Measurements from ENCODE around the gene DOK6.
"Not testable (repeated sequence)": the region's sequence is repeated elsewhere in the genome, so short reads cannot be mapped to it uniquely, and the experiment has no call there.

DOK6 gene

GRCh38 chr18:69854455-69854854 is 453.8 kb downstream of the DOK6 start:
- TF ChIP-seq CTCF (IDR thresholded peaks at IDR 0.05; ENCODE audit: extremely low read depth, insufficient read depth, missing control alignments), result no peak
- DNase-seq (ENCODE audit: low spot score), result no peak
- in situ Hi-C loops (cut with MboI; ENCODE audit: low pct_unique_long_range_greater_than_20kb, low sequenced_read_pairs, unreplicated experiment), result no loop called here

- no peak for TF ChIP-seq CTCF (IDR thresholded peaks at IDR 0.05; ENCODE audit: extremely low read depth, insufficient read depth, missing control alignments)
- in situ Hi-C loops (cut with MboI; ENCODE audit: low pct_unique_long_range_greater_than_20kb, low sequenced_read_pairs, unreplicated experiment), result no loop called here
- DNase-seq (ENCODE audit: low spot score), result no peak
Observed at GRCh38 chr18:69858897-69859296, 458.2 kb downstream of the DOK6 start.

- peak; percentile 25 for DNase-seq (ENCODE audit: low spot score)
- in situ Hi-C loops (cut with MboI; ENCODE audit: low pct_unique_long_range_greater_than_20kb, low sequenced_read_pairs, unreplicated experiment), result not testable (repeated sequence)
Observed at GRCh38 chr18:69864802-69865201, 464.1 kb downstream of the DOK6 start.

GRCh38 chr18:69865776-69866175 is 465.1 kb downstream of the DOK6 start:
- in situ Hi-C loops (cut with MboI; ENCODE audit: low pct_unique_long_range_greater_than_20kb, low sequenced_read_pairs, unreplicated experiment), result no loop called here
- DNase-seq (ENCODE audit: low spot score), result no peak
- TF ChIP-seq CTCF (IDR thresholded peaks at IDR 0.05; ENCODE audit: extremely low read depth, insufficient read depth, missing control alignments), result no peak

GRCh38 chr18:69866212-69866611 is 465.5 kb downstream of the DOK6 start:
- in situ Hi-C loops (cut with MboI; ENCODE audit: low pct_unique_long_range_greater_than_20kb, low sequenced_read_pairs, unreplicated experiment), result no loop called here
- TF ChIP-seq CTCF (IDR thresholded peaks at IDR 0.05; ENCODE audit: extremely low read depth, insufficient read depth, missing control alignments), result no peak
- DNase-seq (ENCODE audit: low spot score), result no peak

- no peak for DNase-seq (ENCODE audit: low spot score)
- TF ChIP-seq CTCF (IDR thresholded peaks at IDR 0.05; ENCODE audit: extremely low read depth, insufficient read depth, missing control alignments), result no peak
- in situ Hi-C loops (cut with MboI; ENCODE audit: low pct_unique_long_range_greater_than_20kb, low sequenced_read_pairs, unreplicated experiment), result no loop called here
Observed at GRCh38 chr18:69870736-69871135, 470.0 kb downstream of the DOK6 start.

GRCh38 chr18:69871363-69871762 is 470.7 kb downstream of the DOK6 start:
- in situ Hi-C loops (cut with MboI; ENCODE audit: low pct_unique_long_range_greater_than_20kb, low sequenced_read_pairs, unreplicated experiment), result no loop called here
- no peak for TF ChIP-seq CTCF (IDR thresholded peaks at IDR 0.05; ENCODE audit: extremely low read depth, insufficient read depth, missing control alignments)
- DNase-seq (ENCODE audit: low spot score), result no peak

All from GM13977 (cell line).